GM13977 (cell line): ENCODE results near the gene GALNS.

ENCODE experiments used
- DNase-seq: peaks from one replicate; pipeline ENCODE4 v3.0.0; 2012; ENCODE audit warnings: low spot score
- in situ Hi-C: fragments of 300-500 bp; cut with MboI; formaldehyde crosslinking; loops from one replicate; pipeline ENCODE4 v1.12.0; 2022; ENCODE audit warnings: low sequenced_read_pairs, low pct_unique_long_range_greater_than_20kb, mixed read lengths, inconsistent platforms; ENCODE audit not compliant: unreplicated experiment
- TF ChIP-seq, protein P1 (sequence below): IDR thresholded peaks from 2 replicates; pipeline ENCODE4 v1.5.1; 2012; ENCODE audit warnings: mild to moderate bottlenecking, control low read depth; ENCODE audit not compliant: insufficient read depth; ENCODE audit errors: extremely low read depth, missing control alignments

Gene GALNS

DNA sequence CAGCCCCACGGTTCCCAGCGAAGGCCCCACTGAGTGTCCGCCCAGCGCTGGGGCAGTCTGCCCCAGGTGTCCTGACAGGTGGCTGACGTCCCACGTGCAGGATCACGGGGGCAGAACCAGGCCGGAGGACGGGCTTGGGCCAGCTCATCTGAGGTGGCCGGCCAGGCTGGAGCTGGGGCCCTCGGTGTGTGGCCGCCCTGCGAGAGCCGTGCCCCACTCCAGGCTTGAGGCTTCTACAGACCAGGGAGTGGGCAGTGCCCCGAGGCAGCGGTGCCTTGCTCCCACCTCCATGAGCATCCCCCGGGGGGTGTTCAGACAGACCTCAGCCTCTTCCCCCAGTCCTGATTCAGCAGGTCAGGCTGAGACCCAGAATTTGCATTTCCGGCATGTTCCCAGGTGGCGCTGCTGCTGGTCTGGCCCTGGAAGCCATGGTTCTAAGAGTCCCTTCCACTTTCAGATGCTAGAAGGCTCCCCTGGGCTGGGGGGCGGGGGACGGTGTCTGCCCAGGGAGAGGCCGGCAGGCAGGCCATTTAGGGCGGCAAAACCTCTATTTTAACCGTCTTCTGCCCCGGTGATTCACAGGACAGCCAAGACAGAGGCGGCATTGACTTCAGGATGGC, 45.1 kb upstream of the GALNS start:
- TF ChIP-seq, protein P1, sequence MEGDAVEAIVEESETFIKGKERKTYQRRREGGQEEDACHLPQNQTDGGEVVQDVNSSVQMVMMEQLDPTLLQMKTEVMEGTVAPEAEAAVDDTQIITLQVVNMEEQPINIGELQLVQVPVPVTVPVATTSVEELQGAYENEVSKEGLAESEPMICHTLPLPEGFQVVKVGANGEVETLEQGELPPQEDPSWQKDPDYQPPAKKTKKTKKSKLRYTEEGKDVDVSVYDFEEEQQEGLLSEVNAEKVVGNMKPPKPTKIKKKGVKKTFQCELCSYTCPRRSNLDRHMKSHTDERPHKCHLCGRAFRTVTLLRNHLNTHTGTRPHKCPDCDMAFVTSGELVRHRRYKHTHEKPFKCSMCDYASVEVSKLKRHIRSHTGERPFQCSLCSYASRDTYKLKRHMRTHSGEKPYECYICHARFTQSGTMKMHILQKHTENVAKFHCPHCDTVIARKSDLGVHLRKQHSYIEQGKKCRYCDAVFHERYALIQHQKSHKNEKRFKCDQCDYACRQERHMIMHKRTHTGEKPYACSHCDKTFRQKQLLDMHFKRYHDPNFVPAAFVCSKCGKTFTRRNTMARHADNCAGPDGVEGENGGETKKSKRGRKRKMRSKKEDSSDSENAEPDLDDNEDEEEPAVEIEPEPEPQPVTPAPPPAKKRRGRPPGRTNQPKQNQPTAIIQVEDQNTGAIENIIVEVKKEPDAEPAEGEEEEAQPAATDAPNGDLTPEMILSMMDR: no peak
- no peak for DNase-seq
- in situ Hi-C loops: no loop called here

DNA sequence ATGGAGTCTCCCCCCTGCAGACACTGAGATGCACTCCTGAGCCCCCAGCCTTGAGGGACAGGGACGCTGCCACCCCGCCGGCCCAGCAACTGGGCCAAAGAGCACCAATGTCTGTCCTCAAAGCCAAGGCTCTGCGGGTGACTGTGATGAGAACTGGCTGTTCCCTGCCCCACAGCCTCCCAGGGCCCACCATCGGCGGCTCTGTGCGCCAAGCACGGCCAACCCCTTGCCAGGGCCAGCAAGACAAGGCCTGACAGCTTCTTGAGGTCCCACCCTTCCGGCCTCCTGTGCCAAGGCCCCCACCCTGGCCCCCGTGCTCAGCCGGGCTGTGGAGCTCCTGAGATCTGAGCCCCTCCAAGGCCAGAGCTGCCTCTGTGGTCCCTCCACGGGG, 43.9 kb upstream of the GALNS start:
- in situ Hi-C loops: no loop called here
- TF ChIP-seq, protein P1: no peak
- DNase-seq: no peak

DNA sequence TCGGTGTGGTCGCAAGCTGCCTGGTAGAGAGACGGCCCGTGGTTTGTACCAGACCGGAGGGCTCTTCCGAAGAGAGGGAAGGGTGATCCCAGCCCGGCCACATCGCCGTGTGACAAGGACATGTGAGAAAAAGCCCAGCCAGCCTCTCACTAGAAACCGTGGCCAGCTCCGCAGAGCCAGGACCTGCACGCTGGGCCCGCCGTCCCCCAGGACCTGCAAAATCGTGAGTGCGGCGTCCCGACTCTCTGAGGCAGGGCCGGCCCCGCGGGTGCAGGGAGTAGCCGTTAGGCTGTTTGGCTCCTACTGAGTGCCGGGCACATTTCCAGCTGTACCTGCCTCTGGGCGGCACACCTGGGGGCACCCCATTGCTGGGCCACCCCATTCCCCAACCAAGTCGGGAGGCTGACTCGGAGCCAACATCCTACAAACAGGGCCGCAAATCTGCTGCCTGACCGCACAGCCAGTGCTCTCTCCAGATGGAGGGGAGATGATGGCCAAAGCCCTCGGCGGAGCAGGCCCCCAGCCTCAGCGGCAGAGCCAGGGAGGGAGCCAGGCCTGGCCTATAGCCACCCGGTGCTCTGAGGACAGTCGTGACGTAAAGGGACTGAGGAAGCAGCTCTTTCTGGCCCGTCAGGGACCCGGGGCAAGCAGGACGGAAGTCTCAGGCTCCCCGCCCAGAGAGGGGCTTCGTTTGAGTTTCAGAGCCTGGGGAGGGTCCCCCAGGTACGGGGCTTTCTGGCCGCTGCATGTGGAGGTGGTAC, 43.3 kb upstream of the GALNS start:
- TF ChIP-seq, protein P1: no peak
- in situ Hi-C loops: no loop called here
- no peak for DNase-seq

DNA sequence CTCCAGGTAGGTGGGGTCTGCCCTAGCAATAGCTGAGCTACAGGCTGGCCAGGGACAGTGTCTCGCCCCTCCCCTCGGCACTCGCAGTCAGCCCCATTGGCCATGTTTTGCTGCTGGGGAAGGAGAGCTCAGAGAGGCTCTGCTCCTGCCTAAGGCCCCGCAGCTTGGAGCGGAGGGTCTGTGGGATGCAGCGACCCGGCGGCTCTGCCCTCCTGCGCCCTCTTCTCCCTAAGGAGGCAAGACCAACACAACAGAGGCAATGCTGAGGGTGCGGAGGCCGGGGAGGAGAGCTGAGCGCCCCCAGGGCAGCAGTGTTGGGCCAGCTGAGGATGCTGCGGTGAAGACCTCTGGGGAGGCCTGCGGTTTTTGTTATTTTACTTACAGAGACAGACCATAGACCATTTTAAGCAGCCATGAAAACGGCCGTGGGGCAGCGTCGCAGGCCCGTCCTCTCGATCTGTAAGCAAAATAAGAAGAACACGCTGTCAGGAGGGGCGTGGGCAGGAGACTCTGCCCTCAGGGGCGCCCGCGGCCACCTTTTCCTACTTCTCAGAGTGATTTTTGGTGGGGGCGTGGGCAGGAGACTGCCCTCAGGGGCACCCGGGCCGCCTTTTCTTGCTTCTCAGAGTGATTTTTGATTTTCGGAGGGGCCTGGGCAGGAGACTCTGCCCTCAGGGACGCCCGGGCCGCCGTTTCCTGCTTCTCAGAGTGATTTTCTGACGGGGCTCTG, 41.1 kb upstream of the GALNS start:
- in situ Hi-C loops: no loop called here

DNA sequence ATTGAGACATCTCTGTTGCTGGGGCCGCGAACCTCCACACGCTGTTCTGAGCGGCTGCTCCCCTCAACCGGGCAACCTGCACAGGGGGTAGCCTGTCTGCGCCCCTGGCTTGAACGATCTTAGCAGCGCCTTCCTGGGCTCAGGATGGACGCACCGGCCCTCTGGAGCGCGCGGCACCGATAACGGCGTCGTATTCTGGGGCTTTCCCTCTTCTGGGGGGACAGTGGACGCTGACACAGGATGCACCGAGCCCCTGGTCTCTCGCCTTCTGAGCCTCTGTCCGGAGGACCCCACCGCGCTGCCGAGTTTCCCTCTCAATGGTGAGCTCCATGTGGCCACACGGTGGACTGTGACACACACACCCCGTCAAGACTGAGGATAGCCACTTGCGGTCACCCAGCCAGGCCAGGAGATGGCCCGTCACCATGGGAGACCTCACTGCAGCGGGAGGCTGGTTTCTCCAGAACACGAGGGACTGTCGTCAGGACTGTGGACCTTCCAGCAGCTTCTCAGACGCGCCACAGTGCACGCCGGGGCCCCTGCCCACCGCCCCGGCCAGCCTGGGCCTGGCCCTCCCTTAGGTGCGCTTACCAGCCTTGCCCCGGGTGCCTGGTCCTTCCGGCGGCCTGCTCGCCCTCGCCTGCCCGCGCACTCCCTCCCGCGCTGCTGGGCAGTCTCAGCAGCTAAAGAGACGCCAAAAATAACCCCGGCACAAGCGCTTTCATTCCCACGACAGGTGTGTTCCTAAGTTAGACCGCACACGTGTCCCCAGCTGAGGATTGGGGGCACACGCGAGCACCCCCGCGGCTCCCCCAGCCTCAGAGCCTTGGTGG, 39.7 kb upstream of the GALNS start:
- in situ Hi-C loops: no loop called here
- DNase-seq: no peak
- TF ChIP-seq, protein P1: no peak

More for the DNA sequence above, 41.1 kb upstream of the GALNS start:
- DNase-seq: no peak
- TF ChIP-seq, protein P1: no peak

DNA sequence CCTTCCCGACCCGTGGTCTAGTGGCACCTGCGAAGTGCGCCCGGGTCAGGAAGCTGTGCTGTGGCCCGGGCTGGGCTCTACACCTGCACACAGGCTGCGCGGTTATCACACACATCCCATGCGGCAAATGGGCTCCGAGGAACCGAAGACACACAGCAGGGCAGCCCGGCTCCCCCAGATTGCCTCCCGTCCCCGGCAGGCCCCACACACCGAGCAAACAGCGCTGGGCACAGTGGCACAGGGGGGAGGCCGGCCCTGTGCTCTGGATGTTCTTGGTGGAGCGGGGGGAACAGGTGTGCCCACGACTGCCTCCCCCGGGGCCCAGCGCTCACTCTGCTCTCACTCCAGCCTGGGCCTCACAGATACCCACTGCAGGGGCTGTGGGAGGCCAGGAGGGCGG, 38.6 kb upstream of the GALNS start:
- TF ChIP-seq, protein P1: no peak
- in situ Hi-C loops: no loop called here
- no peak for DNase-seq
